Measurements from ENCODE around the gene HNMT. TPM values are rescaled to one million over a fixed set of nuclear protein-coding genes. Genes with fewer than 3 reads are reported as not detected.

The HNMT gene
- total and polyA plus RNA-seq, 7 donors, result 29.9 to 124 (median 59.2) TPM

DNA sequence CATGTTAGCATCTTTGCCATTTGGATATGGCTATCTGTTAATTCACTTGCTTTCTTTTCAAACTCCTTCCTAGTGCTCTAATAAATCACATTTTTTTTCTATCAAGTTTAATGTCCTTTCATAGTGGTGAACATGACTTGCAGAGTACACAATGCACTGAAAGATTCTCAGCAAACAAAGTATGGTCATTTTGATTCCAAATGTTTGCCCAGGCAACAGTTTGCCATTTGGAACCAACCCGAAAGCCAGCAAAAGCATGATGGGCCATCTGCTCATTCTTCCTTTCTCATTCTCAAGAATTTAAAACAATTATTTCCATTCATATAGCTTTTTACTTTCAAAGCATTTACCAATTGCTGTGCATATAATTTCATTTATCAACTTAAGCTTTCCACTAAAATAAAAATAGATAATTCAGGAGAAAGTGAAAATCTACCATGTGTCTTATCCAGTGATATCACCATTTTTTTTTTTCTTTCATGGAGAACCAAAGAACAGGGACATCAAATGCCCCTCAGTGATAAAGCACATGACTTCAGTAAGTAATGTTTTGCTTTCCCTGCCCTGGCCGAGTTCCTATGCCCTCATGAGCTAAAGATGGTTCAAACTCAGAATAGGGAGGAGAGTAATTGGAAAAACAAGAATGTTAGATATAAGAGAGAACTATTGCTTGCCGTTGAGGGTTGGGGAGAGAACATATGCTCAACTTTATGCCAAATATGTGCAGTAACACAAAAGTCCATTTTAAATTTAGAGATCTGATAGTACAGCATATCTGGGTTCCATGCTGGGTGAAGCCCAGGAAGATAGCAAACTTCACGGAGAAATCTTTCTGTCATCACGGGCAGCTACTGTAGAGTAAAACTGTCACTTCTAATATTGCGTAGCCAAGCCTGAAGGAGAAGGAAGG, 62.1 kb downstream of the HNMT start:
- H3K27ac ChIP-seq, result no peak overlapping the region
- intact Hi-C loops (cut with DNase I), result no loop called here
- H3K4me3 ChIP-seq, result no peak overlapping the region
- TF ChIP-seq POLR2AphosphoS5 (IDR thresholded peaks at IDR 0.05) (no peak), POLR2A (IDR thresholded peaks at IDR 0.05) (no peak), EP300 (IDR thresholded peaks at IDR 0.05) (no peak)
- TF ChIP-seq, protein P1, sequence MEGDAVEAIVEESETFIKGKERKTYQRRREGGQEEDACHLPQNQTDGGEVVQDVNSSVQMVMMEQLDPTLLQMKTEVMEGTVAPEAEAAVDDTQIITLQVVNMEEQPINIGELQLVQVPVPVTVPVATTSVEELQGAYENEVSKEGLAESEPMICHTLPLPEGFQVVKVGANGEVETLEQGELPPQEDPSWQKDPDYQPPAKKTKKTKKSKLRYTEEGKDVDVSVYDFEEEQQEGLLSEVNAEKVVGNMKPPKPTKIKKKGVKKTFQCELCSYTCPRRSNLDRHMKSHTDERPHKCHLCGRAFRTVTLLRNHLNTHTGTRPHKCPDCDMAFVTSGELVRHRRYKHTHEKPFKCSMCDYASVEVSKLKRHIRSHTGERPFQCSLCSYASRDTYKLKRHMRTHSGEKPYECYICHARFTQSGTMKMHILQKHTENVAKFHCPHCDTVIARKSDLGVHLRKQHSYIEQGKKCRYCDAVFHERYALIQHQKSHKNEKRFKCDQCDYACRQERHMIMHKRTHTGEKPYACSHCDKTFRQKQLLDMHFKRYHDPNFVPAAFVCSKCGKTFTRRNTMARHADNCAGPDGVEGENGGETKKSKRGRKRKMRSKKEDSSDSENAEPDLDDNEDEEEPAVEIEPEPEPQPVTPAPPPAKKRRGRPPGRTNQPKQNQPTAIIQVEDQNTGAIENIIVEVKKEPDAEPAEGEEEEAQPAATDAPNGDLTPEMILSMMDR (IDR thresholded peaks at IDR 0.05), result no peak
- no peaks in the 10 kb centered on the region for H3K36me3 ChIP-seq
- no peaks in the 10 kb centered on the region for H3K9me3 ChIP-seq
- 91 to 93% methylated on average over 6 of the region's 6 CpGs for WGBS, 2 donors
- no peak for DNase-seq
- peaks cover 0 to 11% (median 8%) of the 10 kb centered on the region in 4 donors for H3K4me1 ChIP-seq
- H3K27me3 ChIP-seq, result no peaks in the 10 kb centered on the region

DNA sequence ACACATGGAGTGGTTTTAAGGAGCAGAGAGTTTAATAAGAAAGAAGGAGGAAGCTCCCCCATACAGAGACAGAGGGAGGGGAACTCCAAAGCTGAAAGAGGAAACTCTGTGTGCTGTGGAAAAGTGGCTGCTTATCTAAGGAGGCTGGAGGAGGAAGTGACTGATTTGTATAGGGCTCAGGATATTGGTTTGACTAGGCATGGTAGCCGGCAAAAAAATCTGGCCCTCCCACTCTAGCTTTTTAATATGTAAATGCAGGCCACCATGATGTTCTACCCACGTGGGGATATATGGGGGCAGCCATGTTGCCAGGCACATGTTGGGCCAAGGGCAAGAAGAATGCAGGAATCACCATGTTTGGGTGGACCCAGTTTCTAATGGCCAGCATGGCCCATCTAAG, 64.3 kb downstream of the HNMT start:
- no peaks in the 10 kb centered on the region for H3K27me3 ChIP-seq
- TF ChIP-seq, protein P1 (IDR thresholded peaks at IDR 0.05), result no peak
- TF ChIP-seq POLR2AphosphoS5 (IDR thresholded peaks at IDR 0.05), result no peak
- TF ChIP-seq EP300 (IDR thresholded peaks at IDR 0.05), result no peak
- no peak for TF ChIP-seq POLR2A (IDR thresholded peaks at IDR 0.05)
- WGBS, 2 donors, result 52 to 76% methylated on average over 2 of the region's 2 CpGs
- intact Hi-C loops (cut with DNase I), result no loop called here
- no peak overlapping the region for H3K4me3 ChIP-seq
- peaks cover 0 to 7% (median 5%) of the 10 kb centered on the region in 4 donors for H3K4me1 ChIP-seq
- no peak overlapping the region for H3K27ac ChIP-seq
- no peak for DNase-seq
- H3K9me3 ChIP-seq, result no peaks in the 10 kb centered on the region
- H3K36me3 ChIP-seq, result no peaks in the 10 kb centered on the region

DNA sequence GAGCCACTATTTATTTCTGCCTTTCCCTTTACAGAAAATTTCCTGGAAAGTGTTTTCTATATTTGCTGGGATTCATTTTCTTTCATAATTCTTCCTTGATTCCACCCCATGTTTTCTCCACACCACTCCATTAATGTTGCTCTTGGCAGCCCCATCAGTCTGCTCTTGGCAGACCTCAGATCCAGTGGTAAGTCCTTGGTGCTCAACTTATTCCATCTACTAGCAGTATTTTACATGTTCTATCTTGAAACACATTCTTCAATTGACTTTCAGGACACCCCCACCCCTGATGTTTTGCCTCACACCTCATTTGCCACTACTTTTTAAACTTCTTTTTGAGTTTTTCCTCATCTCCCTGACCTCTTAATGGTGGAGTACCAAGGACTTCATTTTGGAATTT, 65.0 kb downstream of the HNMT start:
- TF ChIP-seq POLR2A (IDR thresholded peaks at IDR 0.05), result no peak
- TF ChIP-seq POLR2AphosphoS5 (IDR thresholded peaks at IDR 0.05), result no peak
- TF ChIP-seq EP300 (IDR thresholded peaks at IDR 0.05), result no peak
- TF ChIP-seq, protein P1 (IDR thresholded peaks at IDR 0.05), result no peak
- intact Hi-C loops (cut with DNase I), result no loop called here

DNA sequence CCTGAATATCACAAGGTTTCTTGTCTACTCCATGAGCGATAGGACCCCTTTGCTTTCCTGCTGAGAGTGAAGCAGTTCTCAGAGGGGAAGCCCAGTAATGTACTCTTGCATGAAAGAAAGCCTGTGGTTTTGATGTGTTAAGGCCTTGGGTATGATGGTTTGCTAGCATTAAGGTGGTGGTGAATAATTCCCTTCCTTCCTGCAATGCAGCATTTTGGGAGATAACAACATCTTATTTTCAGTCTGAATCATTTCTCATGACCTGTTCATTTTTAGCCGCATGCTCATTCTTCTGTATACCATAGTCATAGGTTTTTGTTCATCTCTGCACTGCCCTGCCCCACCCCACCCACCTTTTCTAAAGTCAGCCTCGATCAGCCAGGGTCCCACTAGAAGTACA, 66.2 kb downstream of the HNMT start:
- Histone ChIP-seq H3K9me3 (no peaks in the 10 kb centered on the region), H3K4me3 (no peak overlapping the region), H3K27ac (no peak overlapping the region), H3K27me3 (no peaks in the 10 kb centered on the region), H3K36me3 (no peaks in the 10 kb centered on the region), H3K4me1 (no peaks in the 10 kb centered on the region)
- no peak for DNase-seq
- intact Hi-C loops (cut with DNase I), result no loop called here
- TF ChIP-seq, protein P1 (IDR thresholded peaks at IDR 0.05), result no peak
- no peak for TF ChIP-seq POLR2AphosphoS5 (IDR thresholded peaks at IDR 0.05)
- TF ChIP-seq EP300 (IDR thresholded peaks at IDR 0.05), result no peak
- TF ChIP-seq POLR2A (IDR thresholded peaks at IDR 0.05), result no peak
- WGBS, 2 donors, result 84 to 89% methylated on average over 3 of the region's 3 CpGs

More for the DNA sequence above, 65.0 kb downstream of the HNMT start:
- H3K4me3 ChIP-seq, result no peak overlapping the region
- H3K36me3 ChIP-seq, result no peaks in the 10 kb centered on the region
- H3K27me3 ChIP-seq, result no peaks in the 10 kb centered on the region
- H3K27ac ChIP-seq, result no peak overlapping the region
- H3K9me3 ChIP-seq, result no peaks in the 10 kb centered on the region
- peaks cover 0 to under 1% (median 0%) of the 10 kb centered on the region in 4 donors for H3K4me1 ChIP-seq
- DNase-seq, result no peak
